GM13977 (cell line): ENCODE data around the gene TAL1.

Source experiments
- DNase-seq: peaks from one replicate; pipeline ENCODE4 v3.0.0; 2012; ENCODE audit warnings: low spot score
- in situ Hi-C: fragments of 300-500 bp; cut with MboI; formaldehyde crosslinking; loops from one replicate; pipeline ENCODE4 v1.12.0; 2022; ENCODE audit warnings: low sequenced_read_pairs, low pct_unique_long_range_greater_than_20kb, mixed read lengths, inconsistent platforms; ENCODE audit not compliant: unreplicated experiment
- TF ChIP-seq, protein P1 (sequence below): IDR thresholded peaks from 2 replicates; pipeline ENCODE4 v1.5.1; 2012; ENCODE audit warnings: mild to moderate bottlenecking, control low read depth; ENCODE audit not compliant: insufficient read depth; ENCODE audit errors: extremely low read depth, missing control alignments

TAL1 gene

DNA sequence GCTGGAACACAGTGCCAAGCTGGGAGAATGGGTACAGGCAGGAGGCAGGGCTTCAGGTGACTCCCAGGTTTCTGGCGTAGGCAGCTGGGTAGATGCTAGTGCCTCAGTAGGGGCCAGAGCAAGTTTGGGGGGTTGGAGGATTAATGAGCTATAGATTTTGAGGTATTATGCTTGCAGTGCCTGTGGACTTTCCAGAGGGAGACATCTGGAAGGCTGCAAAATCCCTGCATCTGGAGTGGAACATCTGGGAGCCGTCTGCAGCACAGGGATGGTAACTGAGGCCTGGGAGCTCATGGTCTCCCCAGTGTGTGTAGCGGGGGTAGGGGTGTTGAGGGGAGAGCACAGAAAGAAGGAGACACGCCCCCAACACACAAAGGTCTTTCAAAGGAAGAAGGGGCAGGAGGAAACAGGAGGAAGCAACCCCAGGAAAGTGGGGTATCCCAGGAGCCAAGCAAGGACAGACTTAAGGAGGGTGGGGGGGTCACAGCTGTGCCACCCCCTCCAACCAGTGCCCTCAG lies 40.0 kb downstream of the TAL1 start:
- in situ Hi-C loops: loop anchor here (25.0 kb wide), 1 partner anchor 520 kb away; no protein-coding TSS in a partner anchor
- TF ChIP-seq, protein P1, sequence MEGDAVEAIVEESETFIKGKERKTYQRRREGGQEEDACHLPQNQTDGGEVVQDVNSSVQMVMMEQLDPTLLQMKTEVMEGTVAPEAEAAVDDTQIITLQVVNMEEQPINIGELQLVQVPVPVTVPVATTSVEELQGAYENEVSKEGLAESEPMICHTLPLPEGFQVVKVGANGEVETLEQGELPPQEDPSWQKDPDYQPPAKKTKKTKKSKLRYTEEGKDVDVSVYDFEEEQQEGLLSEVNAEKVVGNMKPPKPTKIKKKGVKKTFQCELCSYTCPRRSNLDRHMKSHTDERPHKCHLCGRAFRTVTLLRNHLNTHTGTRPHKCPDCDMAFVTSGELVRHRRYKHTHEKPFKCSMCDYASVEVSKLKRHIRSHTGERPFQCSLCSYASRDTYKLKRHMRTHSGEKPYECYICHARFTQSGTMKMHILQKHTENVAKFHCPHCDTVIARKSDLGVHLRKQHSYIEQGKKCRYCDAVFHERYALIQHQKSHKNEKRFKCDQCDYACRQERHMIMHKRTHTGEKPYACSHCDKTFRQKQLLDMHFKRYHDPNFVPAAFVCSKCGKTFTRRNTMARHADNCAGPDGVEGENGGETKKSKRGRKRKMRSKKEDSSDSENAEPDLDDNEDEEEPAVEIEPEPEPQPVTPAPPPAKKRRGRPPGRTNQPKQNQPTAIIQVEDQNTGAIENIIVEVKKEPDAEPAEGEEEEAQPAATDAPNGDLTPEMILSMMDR: no peak
- no peak for DNase-seq

DNA sequence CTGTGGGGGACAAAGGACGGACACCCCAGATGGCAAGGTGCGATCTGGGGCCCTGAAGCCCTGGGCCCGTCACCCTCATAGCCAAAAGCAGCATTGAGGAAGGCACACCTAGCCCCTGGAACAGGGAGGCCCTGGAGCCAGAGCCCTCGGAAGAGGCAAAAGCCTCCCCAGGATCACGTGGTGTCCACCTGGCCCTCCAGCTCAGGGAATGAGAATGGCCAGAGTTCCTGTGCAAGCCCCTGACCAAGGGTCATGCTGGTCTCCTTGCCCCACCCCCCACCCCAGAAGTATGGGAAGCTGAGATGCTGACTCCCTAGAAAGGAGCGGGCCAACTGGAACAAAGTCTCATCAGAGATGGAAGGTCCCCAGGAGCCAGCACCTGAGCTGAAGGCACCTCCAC lies 41.2 kb downstream of the TAL1 start:
- in situ Hi-C loops: loop anchor here (25.0 kb wide), 1 partner anchor 521 kb away; no protein-coding TSS in a partner anchor
- TF ChIP-seq, protein P1: no peak
- no peak for DNase-seq

DNA sequence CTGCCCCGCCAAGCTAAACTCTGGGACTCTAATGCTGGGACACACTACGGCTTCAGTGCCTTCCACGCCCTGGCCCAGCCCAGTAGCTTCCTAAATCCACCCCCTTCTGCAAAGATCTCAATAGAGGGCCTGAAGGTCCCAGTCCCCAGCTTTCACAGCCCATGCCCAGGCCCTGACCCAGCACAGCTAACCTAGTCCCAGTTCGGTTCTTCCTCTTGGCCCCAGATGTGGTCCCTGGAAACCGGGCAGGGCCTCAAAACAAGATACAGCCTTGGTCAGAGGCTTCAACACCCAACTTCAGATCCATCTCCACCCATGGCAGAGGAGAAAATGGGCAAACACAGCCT lies 41.5 kb downstream of the TAL1 start:
- in situ Hi-C loops: loop anchor here (25.0 kb wide), 1 partner anchor 522 kb away; no protein-coding TSS in a partner anchor
- TF ChIP-seq, protein P1: no peak
- DNase-seq: no peak

DNA sequence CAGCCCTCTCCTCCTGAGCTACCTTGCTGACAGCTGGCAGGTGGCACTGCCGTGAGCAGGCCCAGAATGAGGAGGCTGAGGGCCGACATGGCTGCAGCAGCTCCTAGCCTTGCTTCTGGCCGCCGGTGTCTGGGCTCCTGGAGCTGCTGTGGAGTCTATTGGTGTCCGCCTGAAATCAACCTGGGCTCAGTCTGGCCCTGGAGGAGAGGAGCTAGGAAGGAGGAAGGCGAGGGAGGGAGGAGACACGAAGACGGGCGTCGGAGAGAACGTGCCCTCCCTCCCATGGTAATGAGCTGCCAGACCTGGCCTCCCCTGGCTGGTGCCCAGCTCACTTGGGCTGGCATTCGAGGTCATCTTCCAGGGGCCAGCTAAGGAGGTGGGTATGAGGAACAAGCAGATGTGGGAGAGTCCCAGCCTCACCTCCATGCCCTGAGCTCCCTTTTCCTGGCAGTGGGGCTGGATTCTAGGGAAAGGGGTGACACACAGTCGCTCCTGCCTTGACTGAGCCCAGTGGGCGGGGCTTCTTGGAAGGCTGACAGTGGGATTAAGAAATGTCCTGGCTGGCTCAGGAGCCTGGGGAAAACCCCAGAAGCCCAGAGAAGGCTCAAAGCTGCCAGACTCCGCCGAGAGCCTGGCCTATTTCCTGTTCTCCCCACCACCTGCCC lies 42.0 kb downstream of the TAL1 start, which contains the start of gene PDZK1IP1:
TSS of gene PDZK1IP1 (minus strand) at position 193 of the 665 bp plus-strand sequence. CDS start at position 89, 104 bp downstream.
- TF ChIP-seq, protein P1: no peak
- DNase-seq: no peak
- in situ Hi-C loops: loop anchor here (25.0 kb wide), 1 partner anchor 522 kb away; no protein-coding TSS in a partner anchor

DNA sequence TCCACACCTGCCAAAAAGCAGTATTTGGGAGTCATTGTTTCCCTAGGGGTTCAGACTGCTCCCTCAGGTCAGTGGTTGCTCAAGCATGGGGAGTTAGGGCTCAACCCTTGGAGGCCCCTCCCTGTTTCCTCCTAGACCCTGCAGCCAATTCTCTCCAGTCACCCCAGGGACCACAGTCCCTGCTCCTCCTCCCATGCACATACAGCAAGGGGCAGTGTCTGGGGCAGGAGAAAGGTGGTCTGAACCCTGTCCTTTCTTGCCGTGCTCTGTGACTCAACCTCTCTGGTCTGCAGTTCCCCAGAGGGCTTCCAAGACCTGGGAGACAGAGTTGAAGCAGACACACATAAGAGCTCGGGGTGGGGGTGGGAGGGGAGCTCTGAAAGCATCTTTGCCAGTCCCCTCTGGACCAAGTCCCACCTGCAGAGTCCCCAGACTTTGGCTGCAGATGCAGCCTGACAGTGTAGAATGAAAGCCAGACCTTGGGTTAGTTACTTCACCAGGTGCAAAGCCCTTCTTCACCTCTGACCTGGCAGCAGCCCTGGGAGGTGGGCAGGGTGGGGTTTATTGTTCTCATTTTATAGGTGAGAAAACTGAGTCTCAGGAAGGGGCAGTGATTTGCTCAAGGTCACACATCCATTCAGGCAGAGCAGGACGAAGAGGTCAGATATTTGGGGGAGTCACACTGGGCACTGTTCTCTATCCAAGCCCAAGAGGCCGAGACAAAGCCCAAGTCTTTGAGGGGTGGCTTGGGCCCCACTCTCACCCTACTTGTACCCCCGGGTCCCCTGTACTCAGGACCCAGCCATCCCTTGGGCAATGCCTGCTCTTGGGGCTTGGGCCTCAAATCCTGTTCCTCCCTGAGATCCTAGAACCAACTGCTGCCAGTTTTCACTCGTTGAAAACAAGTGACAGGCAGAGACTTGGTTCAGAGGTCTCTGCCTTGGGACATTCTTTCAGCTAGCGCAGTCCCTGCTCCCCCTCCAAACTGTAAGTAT lies 42.9 kb downstream of the TAL1 start:
- no peak for DNase-seq
- in situ Hi-C loops: loop anchor here (25.0 kb wide), 1 partner anchor 523 kb away; no protein-coding TSS in a partner anchor
- TF ChIP-seq, protein P1: no peak

DNA sequence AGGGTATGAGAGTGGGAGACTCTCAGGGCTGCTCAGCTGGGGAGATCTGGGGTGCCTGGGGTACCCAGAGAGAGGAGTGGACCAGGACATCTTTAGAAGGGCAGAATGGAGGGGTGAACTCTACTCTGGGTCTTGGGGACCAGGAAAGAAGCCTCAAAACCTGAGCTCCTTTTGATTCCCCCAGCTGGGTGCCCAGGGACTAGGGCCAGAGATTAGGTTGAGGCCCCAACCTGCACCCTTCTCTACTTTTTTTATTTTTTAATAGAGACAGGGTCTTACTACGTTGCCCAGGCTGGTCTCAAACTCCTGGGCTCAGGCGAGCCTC lies 44.1 kb downstream of the TAL1 start:
- in situ Hi-C loops: loop anchor here (25.0 kb wide), 1 partner anchor 524 kb away; no protein-coding TSS in a partner anchor
- TF ChIP-seq, protein P1: no peak
- no peak for DNase-seq
